Activated T-helper 1 cell treated with anti-CD3 and anti-CD28 coated beads, Interleukin-12 subunit alpha, Interleukin-12 subunit beta, Interleukin-2, Interleukin-4 antibody, amounts not matched to agents 30 ng/mL and 10 ng/mL and 1 ng/mL, durations not matched to agents 14 hours and 24 hours and 36 hours (primary cell): ENCODE measurements around the gene SSC4D. TPM values are rescaled to one million over a fixed set of nuclear protein-coding genes. Genes with fewer than 3 reads are reported as not detected.

Experiments
- total RNA-seq: library from RNA; stranded (reverse); gene quantifications from 2 replicates; pipeline ENCODE4 v1.2.3, GENCODE V29; 2022

The SSC4D gene
- total RNA-seq, 1 donor from 2014 or later = 0.73 TPM

Other genes starting within 250 kb of the SSC4D start
- not detected in 2 replicates for gene SRRM3, start 207.8 kb downstream of the SSC4D start, total RNA-seq
- 78.4 and 87.2 TPM in 2 replicates for gene HSPB1, start 107.0 kb downstream of the SSC4D start, total RNA-seq
- gene YWHAG, start 50.7 kb downstream of the SSC4D start, total RNA-seq = 165 and 167 TPM in 2 replicates
- gene ZP3, start 15.3 kb upstream of the SSC4D start, total RNA-seq = 4.0 and 4.2 TPM in 2 replicates
- 26.4 and 28.0 TPM in 2 replicates for gene DTX2, start 52.0 kb upstream of the SSC4D start, total RNA-seq
- gene UPK3B, start 100.9 kb upstream of the SSC4D start, total RNA-seq = 1.1 and 1.2 TPM in 2 replicates
- gene SPDYE16, start 133.6 kb upstream of the SSC4D start, total RNA-seq = 0.15 TPM in 1 of 2 replicates, not detected in the other
- 10.1 and 12.0 TPM in 2 replicates for gene POMZP3, start 217.6 kb upstream of the SSC4D start, total RNA-seq